Fibroblast of lung (primary cell): Measurements from ENCODE around the gene NHLRC2.

ENCODE experiments used
- EZH2 ChIP-seq: IDR thresholded peaks from 2 replicates; pipeline ENCODE4 v1.5.1; 2012; ENCODE audit warnings: low read length, control low read depth, mild to moderate bottlenecking; ENCODE audit errors: missing control alignments
- TF ChIP-seq, protein P1 (sequence below), 2 donors: IDR thresholded peaks in 1 of 2; conservative IDR thresholded peaks in 1 of 2; 1 replicate in 1 of 2; 2 replicates in 1 of 2; pipeline ENCODE4 v1.5.1; 2011 to 2012; ENCODE audit warnings: low read length in 2 of 2, control low read depth in 1 of 2, inconsistent platforms in 1 of 2, low read depth in 1 of 2, mild to moderate bottlenecking in 1 of 2

DNA sequence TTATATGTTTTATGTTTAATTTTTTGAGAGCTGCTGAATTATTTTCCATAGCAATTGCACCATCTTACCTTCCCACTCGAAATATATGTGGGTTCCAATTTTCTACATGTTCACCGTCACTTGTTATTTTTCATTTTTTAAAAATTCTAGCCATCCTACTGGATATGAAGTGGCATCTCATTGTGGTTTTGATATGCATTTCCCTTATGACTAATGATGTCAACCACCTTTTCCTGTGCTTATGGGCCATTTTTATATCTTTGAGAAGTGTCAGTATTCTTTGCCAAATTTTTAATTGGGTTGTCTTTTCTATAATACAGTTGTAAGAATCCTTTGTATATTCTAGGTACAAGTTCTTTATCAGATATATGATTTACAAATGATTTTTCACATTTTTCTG is 27.8 kb downstream of the NHLRC2 start:
- TF ChIP-seq, protein P1, sequence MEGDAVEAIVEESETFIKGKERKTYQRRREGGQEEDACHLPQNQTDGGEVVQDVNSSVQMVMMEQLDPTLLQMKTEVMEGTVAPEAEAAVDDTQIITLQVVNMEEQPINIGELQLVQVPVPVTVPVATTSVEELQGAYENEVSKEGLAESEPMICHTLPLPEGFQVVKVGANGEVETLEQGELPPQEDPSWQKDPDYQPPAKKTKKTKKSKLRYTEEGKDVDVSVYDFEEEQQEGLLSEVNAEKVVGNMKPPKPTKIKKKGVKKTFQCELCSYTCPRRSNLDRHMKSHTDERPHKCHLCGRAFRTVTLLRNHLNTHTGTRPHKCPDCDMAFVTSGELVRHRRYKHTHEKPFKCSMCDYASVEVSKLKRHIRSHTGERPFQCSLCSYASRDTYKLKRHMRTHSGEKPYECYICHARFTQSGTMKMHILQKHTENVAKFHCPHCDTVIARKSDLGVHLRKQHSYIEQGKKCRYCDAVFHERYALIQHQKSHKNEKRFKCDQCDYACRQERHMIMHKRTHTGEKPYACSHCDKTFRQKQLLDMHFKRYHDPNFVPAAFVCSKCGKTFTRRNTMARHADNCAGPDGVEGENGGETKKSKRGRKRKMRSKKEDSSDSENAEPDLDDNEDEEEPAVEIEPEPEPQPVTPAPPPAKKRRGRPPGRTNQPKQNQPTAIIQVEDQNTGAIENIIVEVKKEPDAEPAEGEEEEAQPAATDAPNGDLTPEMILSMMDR (conservative IDR thresholded peaks at IDR 0.05 in 1 of 2, IDR thresholded peaks at IDR 0.05 in 1 of 2; ENCODE audit: low read depth in 1 of 2, low read length in 2 of 2): no peak
- TF ChIP-seq EZH2: no peak
